Fibroblast of lung (primary cell): Measurements from ENCODE around the gene RNF112.

Experiments used
- EZH2 ChIP-seq: IDR thresholded peaks from 2 replicates; pipeline ENCODE4 v1.5.1; 2012; ENCODE audit warnings: low read length, control low read depth, mild to moderate bottlenecking; ENCODE audit errors: missing control alignments
- TF ChIP-seq, protein P1 (sequence below), 2 donors: IDR thresholded peaks in 1 of 2; conservative IDR thresholded peaks in 1 of 2; 1 replicate in 1 of 2; 2 replicates in 1 of 2; pipeline ENCODE4 v1.5.1; 2011 to 2012; ENCODE audit warnings: low read length in 2 of 2, control low read depth in 1 of 2, inconsistent platforms in 1 of 2, low read depth in 1 of 2, mild to moderate bottlenecking in 1 of 2

DNA sequence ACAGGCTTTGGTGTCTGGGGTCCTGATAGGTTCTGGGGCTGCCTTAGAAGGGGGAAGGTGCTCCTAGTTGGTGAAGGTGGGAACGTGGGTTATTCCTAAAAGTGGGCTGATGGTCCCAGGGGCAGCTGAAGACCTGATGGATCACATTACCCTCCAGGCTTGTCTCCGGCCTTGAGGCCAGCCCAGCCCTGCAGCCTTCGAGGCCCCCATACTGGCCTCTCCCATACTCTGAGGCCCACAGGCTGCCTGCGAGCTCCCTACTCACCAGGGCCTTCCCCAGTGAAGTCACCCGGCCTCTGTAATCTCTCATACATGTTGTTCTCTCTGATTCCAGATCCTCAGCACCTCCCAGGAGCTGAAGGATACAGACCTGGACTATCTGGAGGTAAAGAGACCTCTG, 2.7 kb downstream of the RNF112 start:
- TF ChIP-seq, protein P1, sequence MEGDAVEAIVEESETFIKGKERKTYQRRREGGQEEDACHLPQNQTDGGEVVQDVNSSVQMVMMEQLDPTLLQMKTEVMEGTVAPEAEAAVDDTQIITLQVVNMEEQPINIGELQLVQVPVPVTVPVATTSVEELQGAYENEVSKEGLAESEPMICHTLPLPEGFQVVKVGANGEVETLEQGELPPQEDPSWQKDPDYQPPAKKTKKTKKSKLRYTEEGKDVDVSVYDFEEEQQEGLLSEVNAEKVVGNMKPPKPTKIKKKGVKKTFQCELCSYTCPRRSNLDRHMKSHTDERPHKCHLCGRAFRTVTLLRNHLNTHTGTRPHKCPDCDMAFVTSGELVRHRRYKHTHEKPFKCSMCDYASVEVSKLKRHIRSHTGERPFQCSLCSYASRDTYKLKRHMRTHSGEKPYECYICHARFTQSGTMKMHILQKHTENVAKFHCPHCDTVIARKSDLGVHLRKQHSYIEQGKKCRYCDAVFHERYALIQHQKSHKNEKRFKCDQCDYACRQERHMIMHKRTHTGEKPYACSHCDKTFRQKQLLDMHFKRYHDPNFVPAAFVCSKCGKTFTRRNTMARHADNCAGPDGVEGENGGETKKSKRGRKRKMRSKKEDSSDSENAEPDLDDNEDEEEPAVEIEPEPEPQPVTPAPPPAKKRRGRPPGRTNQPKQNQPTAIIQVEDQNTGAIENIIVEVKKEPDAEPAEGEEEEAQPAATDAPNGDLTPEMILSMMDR (conservative IDR thresholded peaks at IDR 0.05 in 1 of 2, IDR thresholded peaks at IDR 0.05 in 1 of 2; ENCODE audit: low read depth in 1 of 2, low read length in 2 of 2) = no peak
- TF ChIP-seq EZH2 = no peak
